HepG2 (cell line): ENCODE results near the gene H2AZ2.

ENCODE experiments used
- HDAC6 ChIP-seq: fragments of 200-600 bp; sonication (generic); IDR thresholded peaks from 2 replicates; pipeline ENCODE4 v1.7.0; 2017; ENCODE audit warnings: mild to moderate bottlenecking, antibody characterized with exemption, low read length, low read depth
- JUN ChIP-seq: sonication (generic); formaldehyde crosslinking; IDR thresholded peaks from 2 replicates; pipeline ENCODE4 v1.4.0; 2020; ENCODE audit warnings: mild to moderate bottlenecking, missing genetic modification reagents
- KLF13 ChIP-seq: sonication (generic); formaldehyde crosslinking; IDR thresholded peaks from 2 replicates; pipeline ENCODE4 v1.4.0; 2020; ENCODE audit warnings: mild to moderate bottlenecking, missing genetic modification reagents
- SP1 ChIP-seq, 2 experiments: fragments of 450-650 bp in 1 of 2; sonication (generic) in 1 of 2; formaldehyde crosslinking in 1 of 2; IDR thresholded peaks; 2 replicates each; pipeline versions ENCODE4 v1.4.0 to v1.6.1; 2016 to 2020; ENCODE audit warnings: missing genetic modification reagents in 1 of 2
- ZBTB21 ChIP-seq: sonication (generic); formaldehyde crosslinking; IDR thresholded peaks from 2 replicates; pipeline ENCODE4 v1.4.0; 2020; ENCODE audit warnings: missing genetic modification reagents
- ZNF274 ChIP-seq: sonication (generic); formaldehyde crosslinking; IDR thresholded peaks from 2 replicates; pipeline ENCODE4 v1.5.1; 2020; ENCODE audit warnings: mild to moderate bottlenecking, missing genetic modification reagents
- ZNF337 ChIP-seq: sonication (generic); formaldehyde crosslinking; IDR thresholded peaks from 2 replicates; pipeline ENCODE4 v1.5.1; 2020; ENCODE audit warnings: missing genetic modification reagents, low read depth, mild to moderate bottlenecking, borderline replicate concordance
- TF ChIP-seq, protein P1 (sequence below): sonication (generic); formaldehyde crosslinking; IDR thresholded peaks from 2 replicates; pipeline ENCODE4 v1.4.0; 2020; ENCODE audit warnings: mild to moderate bottlenecking, missing genetic modification reagents, borderline replicate concordance
- TF ChIP-seq, protein P2 (sequence below), 2 experiments: fragments of 450-650 bp in 1 of 2; sonication (generic) in 1 of 2; formaldehyde crosslinking in 1 of 2; IDR thresholded peaks; 2 replicates each; pipeline versions ENCODE4 v1.6.1 to v1.8.0; 2016 to 2022; ENCODE audit warnings: antibody characterized with exemption in 1 of 2, mild to moderate bottlenecking in 1 of 2, missing genetic modification reagents in 1 of 2

GRCh38 chr7:44891372-44891771 is 43.5 kb upstream of the H2AZ2 start:
- TF ChIP-seq, protein P1, sequence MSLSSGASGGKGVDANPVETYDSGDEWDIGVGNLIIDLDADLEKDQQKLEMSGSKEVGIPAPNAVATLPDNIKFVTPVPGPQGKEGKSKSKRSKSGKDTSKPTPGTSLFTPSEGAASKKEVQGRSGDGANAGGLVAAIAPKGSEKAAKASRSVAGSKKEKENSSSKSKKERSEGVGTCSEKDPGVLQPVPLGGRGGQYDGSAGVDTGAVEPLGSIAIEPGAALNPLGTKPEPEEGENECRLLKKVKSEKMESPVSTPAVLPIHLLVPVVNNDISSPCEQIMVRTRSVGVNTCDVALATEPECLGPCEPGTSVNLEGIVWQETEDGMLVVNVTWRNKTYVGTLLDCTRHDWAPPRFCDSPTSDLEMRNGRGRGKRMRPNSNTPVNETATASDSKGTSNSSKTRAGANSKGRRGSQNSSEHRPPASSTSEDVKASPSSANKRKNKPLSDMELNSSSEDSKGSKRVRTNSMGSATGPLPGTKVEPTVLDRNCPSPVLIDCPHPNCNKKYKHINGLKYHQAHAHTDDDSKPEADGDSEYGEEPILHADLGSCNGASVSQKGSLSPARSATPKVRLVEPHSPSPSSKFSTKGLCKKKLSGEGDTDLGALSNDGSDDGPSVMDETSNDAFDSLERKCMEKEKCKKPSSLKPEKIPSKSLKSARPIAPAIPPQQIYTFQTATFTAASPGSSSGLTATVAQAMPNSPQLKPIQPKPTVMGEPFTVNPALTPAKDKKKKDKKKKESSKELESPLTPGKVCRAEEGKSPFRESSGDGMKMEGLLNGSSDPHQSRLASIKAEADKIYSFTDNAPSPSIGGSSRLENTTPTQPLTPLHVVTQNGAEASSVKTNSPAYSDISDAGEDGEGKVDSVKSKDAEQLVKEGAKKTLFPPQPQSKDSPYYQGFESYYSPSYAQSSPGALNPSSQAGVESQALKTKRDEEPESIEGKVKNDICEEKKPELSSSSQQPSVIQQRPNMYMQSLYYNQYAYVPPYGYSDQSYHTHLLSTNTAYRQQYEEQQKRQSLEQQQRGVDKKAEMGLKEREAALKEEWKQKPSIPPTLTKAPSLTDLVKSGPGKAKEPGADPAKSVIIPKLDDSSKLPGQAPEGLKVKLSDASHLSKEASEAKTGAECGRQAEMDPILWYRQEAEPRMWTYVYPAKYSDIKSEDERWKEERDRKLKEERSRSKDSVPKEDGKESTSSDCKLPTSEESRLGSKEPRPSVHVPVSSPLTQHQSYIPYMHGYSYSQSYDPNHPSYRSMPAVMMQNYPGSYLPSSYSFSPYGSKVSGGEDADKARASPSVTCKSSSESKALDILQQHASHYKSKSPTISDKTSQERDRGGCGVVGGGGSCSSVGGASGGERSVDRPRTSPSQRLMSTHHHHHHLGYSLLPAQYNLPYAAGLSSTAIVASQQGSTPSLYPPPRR (CRISPR knock-in tag) = no peak
- TF ChIP-seq KLF13 (no peak), ZNF337 (CRISPR knock-in tag) (no peak), ZBTB21 (no peak), ZNF274 (no peak), HDAC6 (no peak), JUN (no peak), SP1 (IDR thresholded peaks at IDR 0.05) (no peak), SP1 (CRISPR knock-in tag; IDR thresholded peaks at IDR 0.05) (no peak)
- TF ChIP-seq, protein P2, sequence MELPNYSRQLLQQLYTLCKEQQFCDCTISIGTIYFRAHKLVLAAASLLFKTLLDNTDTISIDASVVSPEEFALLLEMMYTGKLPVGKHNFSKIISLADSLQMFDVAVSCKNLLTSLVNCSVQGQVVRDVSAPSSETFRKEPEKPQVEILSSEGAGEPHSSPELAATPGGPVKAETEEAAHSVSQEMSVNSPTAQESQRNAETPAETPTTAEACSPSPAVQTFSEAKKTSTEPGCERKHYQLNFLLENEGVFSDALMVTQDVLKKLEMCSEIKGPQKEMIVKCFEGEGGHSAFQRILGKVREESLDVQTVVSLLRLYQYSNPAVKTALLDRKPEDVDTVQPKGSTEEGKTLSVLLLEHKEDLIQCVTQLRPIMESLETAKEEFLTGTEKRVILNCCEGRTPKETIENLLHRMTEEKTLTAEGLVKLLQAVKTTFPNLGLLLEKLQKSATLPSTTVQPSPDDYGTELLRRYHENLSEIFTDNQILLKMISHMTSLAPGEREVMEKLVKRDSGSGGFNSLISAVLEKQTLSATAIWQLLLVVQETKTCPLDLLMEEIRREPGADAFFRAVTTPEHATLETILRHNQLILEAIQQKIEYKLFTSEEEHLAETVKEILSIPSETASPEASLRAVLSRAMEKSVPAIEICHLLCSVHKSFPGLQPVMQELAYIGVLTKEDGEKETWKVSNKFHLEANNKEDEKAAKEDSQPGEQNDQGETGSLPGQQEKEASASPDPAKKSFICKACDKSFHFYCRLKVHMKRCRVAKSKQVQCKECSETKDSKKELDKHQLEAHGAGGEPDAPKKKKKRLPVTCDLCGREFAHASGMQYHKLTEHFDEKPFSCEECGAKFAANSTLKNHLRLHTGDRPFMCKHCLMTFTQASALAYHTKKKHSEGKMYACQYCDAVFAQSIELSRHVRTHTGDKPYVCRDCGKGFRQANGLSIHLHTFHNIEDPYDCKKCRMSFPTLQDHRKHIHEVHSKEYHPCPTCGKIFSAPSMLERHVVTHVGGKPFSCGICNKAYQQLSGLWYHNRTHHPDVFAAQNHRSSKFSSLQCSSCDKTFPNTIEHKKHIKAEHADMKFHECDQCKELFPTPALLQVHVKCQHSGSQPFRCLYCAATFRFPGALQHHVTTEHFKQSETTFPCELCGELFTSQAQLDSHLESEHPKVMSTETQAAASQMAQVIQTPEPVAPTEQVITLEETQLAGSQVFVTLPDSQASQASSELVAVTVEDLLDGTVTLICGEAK (IDR thresholded peaks at IDR 0.05) = no peak
- TF ChIP-seq, protein P2 (CRISPR knock-in tag; IDR thresholded peaks at IDR 0.05) = no peak
